ENCODE results near the gene LYPD4.
"Not testable (repeated sequence)": the region's sequence is repeated elsewhere in the genome, so short reads cannot be mapped to it uniquely, and the experiment has no call there.

The LYPD4 gene

GRCh38 chr19:41799444-41800000 is 45.0 kb downstream of the LYPD4 start:
- no peak for DNase-seq (ENCODE audit: low read depth)

GRCh38 chr19:41796901-41797300 is 47.6 kb downstream of the LYPD4 start:
- DNase-seq (ENCODE audit: low read depth), result no peak

- DNase-seq (ENCODE audit: low read depth), result no peak
Observed at GRCh38 chr19:41796362-41796761, 48.1 kb downstream of the LYPD4 start, which contains the start of gene CEACAM3. CEACAM3 (plus strand) TSS chr19:41796587; CDS start chr19:41796678, 91 bp downstream.

GRCh38 chr19:41795031-41795461 is 49.4 kb downstream of the LYPD4 start:
- DNase-seq (ENCODE audit: low read depth), result peak; percentile 10

- no peak for DNase-seq (ENCODE audit: low read depth)
Observed at GRCh38 chr19:41793414-41793727, 51.1 kb downstream of the LYPD4 start.

GRCh38 chr19:41792513-41793413 is 51.7 kb downstream of the LYPD4 start:
- DNase-seq (ENCODE audit: low read depth), result no peak

GRCh38 chr19:41789053-41789452 is 55.4 kb downstream of the LYPD4 start:
- DNase-seq (ENCODE audit: low read depth), result not testable (repeated sequence)

GRCh38 chr19:41788518-41788917 is 56.0 kb downstream of the LYPD4 start:
- DNase-seq (ENCODE audit: low read depth), result not testable (repeated sequence)

All from T-helper 22 cell (primary cell).